HG03064 (cell line): Measurements from ENCODE around the gene CGB5.
"Not testable (repeated sequence)": the region's sequence is repeated elsewhere in the genome, so short reads cannot be mapped to it uniquely, and the experiment has no call there.

Experiments
- ATAC-seq: cut with Tn5 transposase; IDR thresholded peaks from one replicate; pipeline ENCODE4 v1.9.1; 2021; ENCODE audit warnings: low read depth; ENCODE audit not compliant: unreplicated experiment

Gene CGB5

GRCh38 chr19:49043548-49043947 is at the start of gene CGB5:
CGB5 (plus strand) TSS chr19:49043848; CDS start chr19:49044210, 362 bp downstream.
- not testable (repeated sequence) for ATAC-seq

- no peak for ATAC-seq
These were observed 49.6 kb upstream of the CGB5 start for GRCh38 chr19:48994035-48994386.

GRCh38 chr19:48997972-48998371 is 45.7 kb upstream of the CGB5 start:
- ATAC-seq: no peak

GRCh38 chr19:48999481-49000325 is 43.9 kb upstream of the CGB5 start:
- no peak for ATAC-seq

- no peak for ATAC-seq
These were observed 39.5 kb upstream of the CGB5 start for GRCh38 chr19:49004133-49004532.

- ATAC-seq: no peak
These were observed 38.6 kb upstream of the CGB5 start for GRCh38 chr19:49004964-49005614.

- no peak for ATAC-seq
These were observed 36.7 kb upstream of the CGB5 start for GRCh38 chr19:49006905-49007304.

- ATAC-seq: no peak
These were observed 33.8 kb upstream of the CGB5 start for GRCh38 chr19:49009828-49010227.

- ATAC-seq: no peak
These were observed 33.2 kb upstream of the CGB5 start for GRCh38 chr19:49010453-49010852.

- ATAC-seq: no peak
These were observed 32.5 kb upstream of the CGB5 start for GRCh38 chr19:49011194-49011593.

GRCh38 chr19:49014123-49014869 is 29.4 kb upstream of the CGB5 start:
- no peak for ATAC-seq

GRCh38 chr19:49014870-49015255 is 28.8 kb upstream of the CGB5 start:
- no peak for ATAC-seq

- no peak for ATAC-seq
These were observed 27.4 kb upstream of the CGB5 start for GRCh38 chr19:49016067-49016839.

- no peak for ATAC-seq
These were observed 26.5 kb upstream of the CGB5 start, which contains the start of gene LHB for GRCh38 chr19:49017041-49017665. LHB (minus strand) TSS chr19:49017091; CDS start chr19:49017081, 10 bp downstream.

GRCh38 chr19:49017666-49018351 is 25.8 kb upstream of the CGB5 start:
- ATAC-seq: no peak

- not testable (repeated sequence) for ATAC-seq
These were observed 25.0 kb upstream of the CGB5 start for GRCh38 chr19:49018388-49019241.

GRCh38 chr19:49019242-49019932 is 24.3 kb upstream of the CGB5 start:
- no peak for ATAC-seq

GRCh38 chr19:49020342-49020741 is 23.3 kb upstream of the CGB5 start:
- no peak for ATAC-seq
